Measurements from ENCODE around the gene ABCD1.
"Not testable (repeated sequence)": the region's sequence is repeated elsewhere in the genome, so short reads cannot be mapped to it uniquely, and the experiment has no call there.

Gene ABCD1

DNA sequence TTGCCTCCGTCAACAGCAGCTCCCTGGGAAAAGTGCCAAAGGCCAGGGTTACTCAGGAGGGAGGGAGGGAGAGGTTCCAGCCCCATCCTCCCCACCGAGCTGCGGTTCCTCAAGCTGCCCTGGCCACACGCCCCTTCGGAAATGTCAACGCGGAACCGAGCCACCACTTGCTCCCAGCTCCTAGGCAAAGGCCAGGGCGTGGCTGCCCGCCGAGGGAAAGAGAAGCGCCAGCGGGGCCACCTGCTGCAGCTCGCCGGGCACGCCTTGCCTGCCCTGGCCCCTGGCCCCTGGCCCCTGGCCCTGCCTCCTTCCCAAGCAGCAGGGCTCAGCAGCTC, 21.7 kb upstream of the ABCD1 start:
- H4K20me1 ChIP-seq (ENCODE audit: insufficient read depth, low read length, poor library complexity, severe bottlenecking) = peaks cover under 1% of the 10 kb centered on the region

DNA sequence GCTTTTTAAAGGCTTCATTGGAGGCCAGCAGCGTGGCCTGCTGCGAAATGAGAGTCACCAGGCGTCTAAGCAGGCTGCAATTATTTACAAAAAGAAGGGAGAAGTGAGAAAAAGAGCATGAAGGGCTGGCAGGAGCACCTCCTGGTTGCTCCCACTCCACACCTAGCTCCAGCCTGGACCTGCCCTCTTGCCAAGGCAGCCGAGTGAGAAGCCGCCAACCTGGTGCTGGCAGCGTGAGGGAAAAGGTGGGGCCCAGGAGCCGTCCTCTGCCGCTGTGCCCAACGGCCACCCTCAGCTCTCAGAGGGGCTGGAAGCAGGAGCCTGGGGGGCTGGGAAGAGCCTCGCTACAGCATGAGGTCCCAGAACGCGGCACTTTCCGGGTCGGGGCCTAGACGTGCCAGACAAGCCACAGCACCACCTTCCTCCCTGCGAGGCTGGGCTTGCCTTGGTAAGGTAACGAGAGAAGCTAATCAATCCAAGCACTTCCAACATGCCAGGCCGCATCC, 20.6 kb upstream of the ABCD1 start:
- H3K79me2 ChIP-seq (ENCODE audit: insufficient read depth, low read length) = no peaks in the 10 kb centered on the region
- TF ChIP-seq, protein P1, sequence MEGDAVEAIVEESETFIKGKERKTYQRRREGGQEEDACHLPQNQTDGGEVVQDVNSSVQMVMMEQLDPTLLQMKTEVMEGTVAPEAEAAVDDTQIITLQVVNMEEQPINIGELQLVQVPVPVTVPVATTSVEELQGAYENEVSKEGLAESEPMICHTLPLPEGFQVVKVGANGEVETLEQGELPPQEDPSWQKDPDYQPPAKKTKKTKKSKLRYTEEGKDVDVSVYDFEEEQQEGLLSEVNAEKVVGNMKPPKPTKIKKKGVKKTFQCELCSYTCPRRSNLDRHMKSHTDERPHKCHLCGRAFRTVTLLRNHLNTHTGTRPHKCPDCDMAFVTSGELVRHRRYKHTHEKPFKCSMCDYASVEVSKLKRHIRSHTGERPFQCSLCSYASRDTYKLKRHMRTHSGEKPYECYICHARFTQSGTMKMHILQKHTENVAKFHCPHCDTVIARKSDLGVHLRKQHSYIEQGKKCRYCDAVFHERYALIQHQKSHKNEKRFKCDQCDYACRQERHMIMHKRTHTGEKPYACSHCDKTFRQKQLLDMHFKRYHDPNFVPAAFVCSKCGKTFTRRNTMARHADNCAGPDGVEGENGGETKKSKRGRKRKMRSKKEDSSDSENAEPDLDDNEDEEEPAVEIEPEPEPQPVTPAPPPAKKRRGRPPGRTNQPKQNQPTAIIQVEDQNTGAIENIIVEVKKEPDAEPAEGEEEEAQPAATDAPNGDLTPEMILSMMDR (conservative IDR thresholded peaks at IDR 0.05; ENCODE audit: low read length) = no peak
- no peak for TF ChIP-seq EZH2phosphoT487 (IDR thresholded peaks at IDR 0.05; ENCODE audit: borderline replicate concordance)
- H3K27me3 ChIP-seq (ENCODE audit: insufficient read depth, low read length, poor library complexity, severe bottlenecking) = no peaks in the 10 kb centered on the region
- H3K9me3 ChIP-seq (ENCODE audit: insufficient read depth, low read depth, low read length) = no peaks in the 10 kb centered on the region
- no peaks in the 10 kb centered on the region for H3K4me1 ChIP-seq (ENCODE audit: insufficient read depth, low read length, poor library complexity, severe bottlenecking)
- H4K20me1 ChIP-seq (ENCODE audit: insufficient read depth, low read length, poor library complexity, severe bottlenecking) = peaks cover 4% of the 10 kb centered on the region
- no peak overlapping the region for H3K4me3 ChIP-seq (ENCODE audit: low read length, poor library complexity, severe bottlenecking)
- peaks cover 19% of the 10 kb centered on the region; the same call in 1 of the 2 replicates for H3K36me3 ChIP-seq (ENCODE audit: insufficient read depth, low read length)
- H3F3A ChIP-seq (ENCODE audit: low read depth) = no peaks in the 10 kb centered on the region
- no peak overlapping the region for H2AFZ ChIP-seq (ENCODE audit: low read length)
- no peak overlapping the region for H3K4me2 ChIP-seq (ENCODE audit: low read depth, low read length, poor library complexity, severe bottlenecking)
- H3K9ac ChIP-seq (ENCODE audit: low read depth, low read length, poor library complexity, severe bottlenecking) = no peak overlapping the region
- no peaks in the 10 kb centered on the region for H3K9me2 ChIP-seq (replicated peaks; ENCODE audit: low read depth, low read length)

More for the DNA sequence above, 21.7 kb upstream of the ABCD1 start:
- no peaks in the 10 kb centered on the region for H3K9me2 ChIP-seq (replicated peaks; ENCODE audit: low read depth, low read length)
- peaks cover 19% of the 10 kb centered on the region; the same call in 1 of the 2 replicates for H3K36me3 ChIP-seq (ENCODE audit: insufficient read depth, low read length)
- H3K27me3 ChIP-seq (ENCODE audit: insufficient read depth, low read length, poor library complexity, severe bottlenecking) = no peaks in the 10 kb centered on the region
- H3K79me2 ChIP-seq (ENCODE audit: insufficient read depth, low read length) = no peaks in the 10 kb centered on the region
- H3K9me3 ChIP-seq (ENCODE audit: insufficient read depth, low read depth, low read length) = no peaks in the 10 kb centered on the region
- H3K4me3 ChIP-seq (ENCODE audit: low read length, poor library complexity, severe bottlenecking) = no peak overlapping the region
- no peak overlapping the region for H3K4me2 ChIP-seq (ENCODE audit: low read depth, low read length, poor library complexity, severe bottlenecking)
- no peak overlapping the region for H2AFZ ChIP-seq (ENCODE audit: low read length)
- H3K9ac ChIP-seq (ENCODE audit: low read depth, low read length, poor library complexity, severe bottlenecking) = no peak overlapping the region
- TF ChIP-seq, protein P1 (conservative IDR thresholded peaks at IDR 0.05; ENCODE audit: low read length) = no peak
- TF ChIP-seq EZH2phosphoT487 (IDR thresholded peaks at IDR 0.05; ENCODE audit: borderline replicate concordance) = no peak
- no peaks in the 10 kb centered on the region for H3K4me1 ChIP-seq (ENCODE audit: insufficient read depth, low read length, poor library complexity, severe bottlenecking)
- H3F3A ChIP-seq (ENCODE audit: low read depth) = no peaks in the 10 kb centered on the region

DNA sequence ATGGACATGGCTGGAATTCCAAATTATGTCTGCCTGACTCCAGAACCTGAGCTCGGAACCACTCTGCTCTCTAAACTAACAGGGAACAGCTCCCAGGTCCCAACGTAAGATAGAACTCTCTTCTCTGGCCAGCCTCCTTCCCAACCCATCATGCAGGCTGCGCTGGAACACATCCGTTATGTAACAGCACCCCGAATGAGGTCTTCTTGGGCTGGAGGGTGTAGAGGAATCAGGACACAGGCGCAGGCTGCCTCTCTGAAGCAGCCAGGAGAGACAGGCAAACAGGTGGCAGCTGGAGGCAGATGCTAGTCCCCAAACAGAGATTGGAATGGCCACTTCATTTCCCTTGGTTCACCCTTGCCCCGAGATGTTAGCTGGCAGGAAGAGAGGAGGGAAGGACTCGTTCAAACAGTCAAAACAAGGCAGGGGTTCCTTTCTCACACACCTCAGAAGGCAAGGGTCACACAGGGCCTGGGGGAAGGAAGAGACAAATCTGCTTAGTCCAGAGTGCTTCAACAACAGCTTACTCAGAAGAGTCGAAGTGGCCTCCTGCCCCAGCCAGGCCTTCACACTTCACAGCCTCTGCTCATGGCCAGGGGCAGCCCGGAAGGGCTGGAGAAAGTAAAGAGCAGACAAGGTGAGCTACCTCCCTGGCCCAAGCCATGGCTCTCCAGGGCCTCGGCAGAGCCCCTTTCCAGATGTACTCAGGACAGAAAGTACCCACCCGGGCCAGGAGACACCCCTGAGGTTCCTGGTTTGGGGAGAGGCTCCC, 19.8 kb upstream of the ABCD1 start:
- H4K20me1 ChIP-seq (ENCODE audit: insufficient read depth, low read length, poor library complexity, severe bottlenecking); H3K4me2 ChIP-seq (ENCODE audit: low read depth, low read length, poor library complexity, severe bottlenecking); H3K9me3 ChIP-seq (ENCODE audit: insufficient read depth, low read depth, low read length); H3K79me2 ChIP-seq (ENCODE audit: insufficient read depth, low read length); H3K4me1 ChIP-seq (ENCODE audit: insufficient read depth, low read length, poor library complexity, severe bottlenecking); H3K9me2 ChIP-seq (replicated peaks; ENCODE audit: low read depth, low read length); H3K4me3 ChIP-seq (ENCODE audit: low read length, poor library complexity, severe bottlenecking); H3K27me3 ChIP-seq (ENCODE audit: insufficient read depth, low read length, poor library complexity, severe bottlenecking); H2AFZ ChIP-seq (ENCODE audit: low read length); H3K9ac ChIP-seq (ENCODE audit: low read depth, low read length, poor library complexity, severe bottlenecking); H3F3A ChIP-seq (ENCODE audit: low read depth): not testable (repeated sequence)
- peaks cover 19% of the 10 kb centered on the region; the same call in 1 of the 2 replicates for H3K36me3 ChIP-seq (ENCODE audit: insufficient read depth, low read length)

DNA sequence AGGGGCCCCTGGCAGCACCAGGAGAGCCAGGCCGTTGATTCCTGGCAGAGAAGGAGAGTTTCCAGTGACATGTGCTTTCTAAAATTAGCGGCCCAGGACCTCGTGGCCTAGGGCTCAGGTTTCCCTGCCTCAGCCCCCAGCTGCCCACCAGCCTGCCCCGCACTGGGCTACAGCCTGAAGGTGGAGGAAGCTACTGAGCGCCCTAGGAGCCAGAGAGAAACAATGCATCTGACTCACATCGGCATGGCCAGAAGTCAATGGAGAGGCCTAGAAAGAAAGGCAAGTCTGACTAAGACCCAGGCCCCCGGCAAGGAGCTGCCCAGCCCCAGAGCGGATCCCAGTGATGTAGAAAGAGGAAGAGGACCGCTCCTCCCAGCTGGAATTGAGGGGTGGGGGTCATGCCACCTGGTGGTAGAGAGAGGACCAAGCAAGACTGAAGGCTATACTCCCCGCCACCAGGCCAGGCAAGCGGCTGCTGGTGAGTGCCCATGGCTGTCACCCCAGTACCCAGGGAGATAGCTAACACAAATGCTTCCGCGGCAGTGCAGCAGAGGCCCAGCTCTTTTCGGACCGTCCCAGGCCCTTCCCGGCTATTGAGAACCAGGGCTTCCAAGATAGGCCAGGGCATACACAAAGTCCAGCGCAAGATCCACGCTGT, 19.1 kb upstream of the ABCD1 start:
- peaks cover 19% of the 10 kb centered on the region; the same call in 1 of the 2 replicates for H3K36me3 ChIP-seq (ENCODE audit: insufficient read depth, low read length)
- H3K4me3 ChIP-seq (ENCODE audit: low read length, poor library complexity, severe bottlenecking); H3K4me1 ChIP-seq (ENCODE audit: insufficient read depth, low read length, poor library complexity, severe bottlenecking): not testable (repeated sequence)

More for the DNA sequence above, 19.1 kb upstream of the ABCD1 start:
- not testable (repeated sequence) for H3K9me2 ChIP-seq (replicated peaks; ENCODE audit: low read depth, low read length); H4K20me1 ChIP-seq (ENCODE audit: insufficient read depth, low read length, poor library complexity, severe bottlenecking); H3K4me2 ChIP-seq (ENCODE audit: low read depth, low read length, poor library complexity, severe bottlenecking); H3K27me3 ChIP-seq (ENCODE audit: insufficient read depth, low read length, poor library complexity, severe bottlenecking); H3K9me3 ChIP-seq (ENCODE audit: insufficient read depth, low read depth, low read length); H3F3A ChIP-seq (ENCODE audit: low read depth); H3K9ac ChIP-seq (ENCODE audit: low read depth, low read length, poor library complexity, severe bottlenecking); H3K79me2 ChIP-seq (ENCODE audit: insufficient read depth, low read length); H2AFZ ChIP-seq (ENCODE audit: low read length)
